HG03196 (cell line): ENCODE data around the gene ETHE1.
A peak's percentile ranks its signal among the peaks of the same experiment; 100 is the strongest.
"Not testable (repeated sequence)": the region's sequence is repeated elsewhere in the genome, so short reads cannot be mapped to it uniquely, and the experiment has no call there.

Source experiments
- ATAC-seq: cut with Tn5 transposase; IDR thresholded peaks from one replicate; pipeline ENCODE4 v1.9.1; 2021; ENCODE audit not compliant: unreplicated experiment

Gene ETHE1

GRCh38 chr19:43552198-43552450 lies 25.1 kb upstream of the ETHE1 start:
- no peak for ATAC-seq

- ATAC-seq: no peak
Measured at GRCh38 chr19:43551399-43552197, 24.6 kb upstream of the ETHE1 start.

- no peak for ATAC-seq
Measured at GRCh38 chr19:43548706-43549105, 21.7 kb upstream of the ETHE1 start.

GRCh38 chr19:43547926-43548325 lies 20.9 kb upstream of the ETHE1 start:
- not testable (repeated sequence) for ATAC-seq

GRCh38 chr19:43546581-43546980 lies 19.6 kb upstream of the ETHE1 start:
- ATAC-seq: no peak

GRCh38 chr19:43545981-43546380 lies 19.0 kb upstream of the ETHE1 start:
- no peak for ATAC-seq

GRCh38 chr19:43545276-43545675 lies 18.3 kb upstream of the ETHE1 start:
- no peak for ATAC-seq

- ATAC-seq: no peak
Measured at GRCh38 chr19:43544077-43544476, 17.1 kb upstream of the ETHE1 start.

- no peak for ATAC-seq
Measured at GRCh38 chr19:43541920-43542650, 15.1 kb upstream of the ETHE1 start.

- ATAC-seq: no peak
Measured at GRCh38 chr19:43540381-43540780, 13.4 kb upstream of the ETHE1 start.

- ATAC-seq: no peak
Measured at GRCh38 chr19:43538922-43539321, 11.9 kb upstream of the ETHE1 start.

- ATAC-seq: no peak
Measured at GRCh38 chr19:43534816-43535761, 8.1 kb upstream of the ETHE1 start.

GRCh38 chr19:43534305-43534815 lies 7.4 kb upstream of the ETHE1 start:
- no peak for ATAC-seq

GRCh38 chr19:43533546-43534304 lies 6.7 kb upstream of the ETHE1 start:
- peak; percentile 52 for ATAC-seq

GRCh38 chr19:43532962-43533545 lies 6.1 kb upstream of the ETHE1 start, which contains the start of gene ZNF575:
ZNF575 (plus strand) TSS chr19:43533188; CDS start chr19:43534423, 1,235 bp downstream.
- ATAC-seq: peak; percentile 51

GRCh38 chr19:43532571-43532961 lies 5.6 kb upstream of the ETHE1 start:
- ATAC-seq: no peak

- ATAC-seq: no peak
Measured at GRCh38 chr19:43527860-43528622, 1.0 kb upstream of the ETHE1 start.

GRCh38 chr19:43525836-43526771 lies 897 bp downstream of the ETHE1 start:
- ATAC-seq: no peak
